HepG2 (cell line): ENCODE data around the gene ACAP3. TPM values are rescaled to one million over a fixed set of nuclear protein-coding genes. Genes with fewer than 3 reads are reported as not detected.

ENCODE experiments used
- ATAC-seq: fragments of 200-7000 bp; cut with Tn5 transposase; 3 replicates; pipeline ENCODE4 v1.9.1; 2020; ENCODE audit warnings: mild to moderate bottlenecking, moderate library complexity
- BruUV-seq: library from RNA; stranded (reverse); fragments of 400-500 nt; replicated peaks from 2 replicates; lab custom pipeline; 2021; lab: Mats Ljungman, UMichigan
- CTCF ChIA-PET: fragments of 300-600 bp; formaldehyde crosslinking; extraction: SDS; loops from one replicate; lab custom pipeline; 2021; ENCODE audit warnings: low total read pairs, inconsistent platforms, low intra/inter-chr PET ratio; lab: Yijun Ruan, JAX
- POLR2A ChIA-PET: fragments of 350-600 bp; sonication (Branson Sonifier 250); formaldehyde crosslinking; loops from one replicate; lab custom pipeline; 2020; ENCODE audit warnings: antibody characterized with exemption, inconsistent platforms; lab: Yijun Ruan, JAX
- DNase-seq: peaks from one replicate; pipeline ENCODE4 v3.0.0-alpha.2; 2015; ENCODE audit warnings: low spot score
- FAIRE-seq: peaks from 3 replicates; lab custom pipeline; 2011; peaks lifted over from hg19 to GRCh38; lab: Jason Lieb, UNC
- H2AFZ ChIP-seq: one replicate; pipeline ENCODE4 v1.6.1; 2011; ENCODE audit warnings: low read length, inconsistent platforms
- H3K27ac ChIP-seq: fragments of 300-600 bp; 3 replicates; pipeline ENCODE4 v1.8.0; 2011; ENCODE audit warnings: mixed run types, mild to moderate bottlenecking, mixed read lengths, low read length, inconsistent platforms; ENCODE audit not compliant: insufficient read depth; ENCODE audit errors: extremely low read length
- H3K27me3 ChIP-seq, 2 experiments: fragments of 200-600 bp in 1 of 2; 2 replicates in 1 of 2; 3 replicates in 1 of 2; pipeline versions ENCODE4 v1.6.0 to v1.8.0; 2011; ENCODE audit warnings: low read length in 2 of 2, mild to moderate bottlenecking in 2 of 2, moderate library complexity in 2 of 2, inconsistent platforms in 1 of 2; ENCODE audit not compliant: insufficient read depth in 2 of 2, control insufficient read depth in 1 of 2
- H3K36me3 ChIP-seq, 2 experiments: fragments of 200-600 bp in 1 of 2; replicated peaks in 1 of 2; 2 replicates in 1 of 2; 3 replicates in 1 of 2; pipeline versions ENCODE4 v1.5.1 to v1.8.0; 2011; ENCODE audit warnings: low read length in 2 of 2, inconsistent platforms in 1 of 2; ENCODE audit not compliant: insufficient read depth in 2 of 2, control insufficient read depth in 1 of 2
- H3K4me1 ChIP-seq: 2 replicates; pipeline ENCODE4 v1.5.1; 2012; ENCODE audit warnings: low read length, inconsistent platforms; ENCODE audit not compliant: insufficient read depth
- H3K4me2 ChIP-seq: 2 replicates; pipeline ENCODE4 v1.6.0; 2011; ENCODE audit warnings: low read depth, low read length, inconsistent platforms
- H3K4me3 ChIP-seq, 3 experiments: fragments of 200-600 bp in 1 of 3; sonication (generic), shearing (Covaris generic) in 1 of 3; replicated peaks in 1 of 3; 2 replicates each; pipeline ENCODE4 v1.5.1; 2011 to 2016; ENCODE audit warnings: low read length in 3 of 3, inconsistent platforms in 2 of 3, low read depth in 2 of 3, mild to moderate bottlenecking in 2 of 3, control low read depth in 1 of 3, mixed read lengths in 1 of 3; ENCODE audit not compliant: insufficient read depth in 1 of 3
- H3K79me2 ChIP-seq: one replicate; pipeline ENCODE4 v1.6.1; 2011; ENCODE audit warnings: low read length, inconsistent platforms; ENCODE audit not compliant: insufficient read depth
- H3K9ac ChIP-seq: 2 replicates; pipeline ENCODE4 v1.6.0; 2011; ENCODE audit warnings: mild to moderate bottlenecking, low read depth, low read length, inconsistent platforms; ENCODE audit not compliant: insufficient read depth
- H3K9me3 ChIP-seq: 2 replicates; pipeline ENCODE4 v1.5.1; 2012; ENCODE audit warnings: mild to moderate bottlenecking, low read length
- H4K20me1 ChIP-seq: 2 replicates; pipeline ENCODE4 v1.6.0; 2011; ENCODE audit warnings: inconsistent platforms, mild to moderate bottlenecking, low read length, moderate library complexity; ENCODE audit not compliant: insufficient read depth
- AGO2 ChIP-seq: fragments of 200-400 bp; formaldehyde crosslinking; optimal IDR thresholded peaks from 2 replicates; pipeline ENCODE3; 2017; ENCODE audit warnings: mild to moderate bottlenecking, low read depth, low read length, moderate library complexity
- CAMTA2 ChIP-seq: sonication (generic); formaldehyde crosslinking; IDR thresholded peaks from 2 replicates; pipeline ENCODE4 v1.4.0; 2020; ENCODE audit warnings: mild to moderate bottlenecking, missing genetic modification reagents, borderline replicate concordance
- CENPX ChIP-seq: sonication (generic); formaldehyde crosslinking; IDR thresholded peaks from 2 replicates; pipeline ENCODE4 v1.9.0; 2021; ENCODE audit warnings: mild to moderate bottlenecking, missing genetic modification reagents, moderate library complexity
- CHCHD3 ChIP-seq: sonication (generic); formaldehyde crosslinking; IDR thresholded peaks from 2 replicates; pipeline ENCODE4 v1.8.0; 2022; ENCODE audit warnings: mild to moderate bottlenecking, missing genetic modification reagents, moderate library complexity
- CREB3 ChIP-seq: sonication (generic); formaldehyde crosslinking; IDR thresholded peaks from 2 replicates; pipeline ENCODE4 v1.5.0; 2020; ENCODE audit warnings: missing genetic modification reagents
- FOSL2 ChIP-seq: sonication (generic); formaldehyde crosslinking; IDR thresholded peaks from 2 replicates; pipeline ENCODE4 v1.4.0; 2020; ENCODE audit warnings: missing genetic modification reagents
- KLF12 ChIP-seq: sonication (generic); formaldehyde crosslinking; IDR thresholded peaks from 2 replicates; pipeline ENCODE4 v1.4.0; 2020; ENCODE audit warnings: missing genetic modification reagents, borderline replicate concordance
- SALL2 ChIP-seq: sonication (generic); formaldehyde crosslinking; IDR thresholded peaks from 2 replicates; pipeline ENCODE4 v1.8.1; 2023; ENCODE audit warnings: mild to moderate bottlenecking, missing genetic modification reagents, inconsistent platforms
- ZNF253 ChIP-seq: sonication (generic); formaldehyde crosslinking; IDR thresholded peaks from 2 replicates; pipeline ENCODE4 v1.8.0; 2022; ENCODE audit warnings: mild to moderate bottlenecking, missing genetic modification reagents, borderline replicate concordance
- ZNF567 ChIP-seq: sonication (generic); formaldehyde crosslinking; IDR thresholded peaks from 2 replicates; pipeline ENCODE4 v1.8.1; 2023; ENCODE audit warnings: mild to moderate bottlenecking, missing genetic modification reagents, borderline replicate concordance
- ZNF776 ChIP-seq: sonication (generic); formaldehyde crosslinking; IDR thresholded peaks from 2 replicates; pipeline ENCODE4 v1.4.0; 2020; ENCODE audit warnings: mild to moderate bottlenecking, missing genetic modification reagents
- WGBS: methylation state at CpG from one replicate; pipeline ENCODE4 v1.1.6; 2017; ENCODE audit warnings: low lambda C conversion rate; 5-methylcytosine and 5-hydroxymethylcytosine counted together
- in situ Hi-C: cut with HindIII; loops from 2 replicates; pipeline ENCODE4 v1.10.0; 2017; ENCODE audit warnings: low pct_unique_long_range_greater_than_20kb; ENCODE audit not compliant: extremely low pct_ligation_motif_present
- intact Hi-C: fragments of 100-400 bp; cut with micrococcal nuclease; formaldehyde crosslinking; loops from one replicate; pipeline ENCODE4 v1.10.0; 2022; ENCODE audit not compliant: unreplicated experiment
- polyA plus RNA-seq, 8 experiments: library from polyadenylated mRNA; depleted of rRNA in 3 of 8; stranded (reverse) in 7 of 8; unstranded in 1 of 8; fragments of >200 nt; fragmentation: Illumina TruSeq in 4 of 8; extraction: Trizol in 4 of 8; gene quantifications; 2 replicates each; pipeline versions ENCODE4 v1.2.1 to v1.2.3, GENCODE V29; 2011 to 2016; ENCODE audit warnings: low read depth in 4 of 8, missing spikeins in 1 of 8, mixed read lengths in 1 of 8; ENCODE audit not compliant: insufficient read depth in 1 of 8
- total RNA-seq, 5 experiments: library from RNA; depleted of rRNA; stranded (reverse); fragments of >200 nt; fragmentation: Illumina TruSeq; extraction: Trizol; gene quantifications; 2 replicates each; pipeline ENCODE4 v1.2.3, GENCODE V29; 2016; ENCODE audit warnings: low read depth in 1 of 5
- TF ChIP-seq, protein P1 (sequence below): sonication (generic); formaldehyde crosslinking; IDR thresholded peaks from 2 replicates; pipeline ENCODE4 v1.4.0; 2020; ENCODE audit warnings: missing genetic modification reagents, low read depth, mild to moderate bottlenecking, borderline replicate concordance
- TF ChIP-seq, protein P2 (sequence below), 2 experiments: sonication (generic) in 1 of 2; formaldehyde crosslinking in 1 of 2; IDR thresholded peaks; 2 replicates each; pipeline versions ENCODE4 v1.4.0 to v1.6.1; 2018 to 2020; ENCODE audit warnings: missing genetic modification reagents in 2 of 2, borderline replicate concordance in 1 of 2, low read depth in 1 of 2, mild to moderate bottlenecking in 1 of 2, missing biosample characterization in 1 of 2
- TF ChIP-seq, protein P3 (sequence below): sonication (generic); formaldehyde crosslinking; IDR thresholded peaks from 2 replicates; pipeline ENCODE4 v1.5.0; 2020; ENCODE audit warnings: missing genetic modification reagents
- TF ChIP-seq, protein P4 (sequence below): IDR thresholded peaks from 2 replicates; pipeline ENCODE4 v1.6.1; 2018; ENCODE audit warnings: missing genetic modification reagents, mild to moderate bottlenecking, missing compliant biosample characterization

The ACAP3 gene
- total and polyA plus RNA-seq, 2 of the 13 experiments (the other 11 are each of a cell fraction or from before 2014, with no cell fraction given) = 29.4 to 50.8 TPM

DNA sequence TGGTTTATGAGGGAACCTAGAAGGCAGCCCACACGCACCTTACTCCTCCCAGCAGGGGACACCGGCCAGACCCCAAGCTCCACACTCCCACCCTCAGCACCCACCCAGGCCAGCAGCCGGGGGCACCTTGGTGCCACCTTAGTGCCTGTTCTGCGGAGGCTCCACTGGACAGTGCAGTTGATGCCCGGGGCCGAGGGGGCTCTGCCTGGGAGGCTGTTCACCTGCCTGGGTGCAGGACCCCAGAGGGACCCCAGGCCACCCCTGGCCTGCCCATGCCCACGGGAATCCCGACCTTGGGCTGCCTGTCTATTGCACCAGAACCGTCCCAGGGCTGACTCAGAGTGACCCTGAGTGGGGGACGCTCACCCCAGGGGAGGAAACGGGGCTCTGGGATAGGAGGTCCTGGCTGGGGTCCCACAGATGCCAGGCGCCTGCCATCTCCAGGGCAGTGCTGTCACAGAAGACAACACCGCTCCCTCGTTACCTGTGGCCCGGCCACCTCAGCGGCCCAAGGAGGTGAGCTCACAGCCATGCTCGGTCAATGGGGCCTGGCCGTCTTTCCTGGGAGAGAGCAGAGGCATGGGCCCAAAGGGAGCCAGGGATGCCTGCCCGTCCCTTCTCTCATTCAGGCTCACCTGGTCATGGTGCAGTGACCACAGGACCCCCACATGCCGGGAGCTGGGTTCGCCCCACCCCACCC, 26.8 kb downstream of the ACAP3 start:
- Histone ChIP-seq H3K79me2 (no peaks in the 10 kb centered on the region), H3K36me3 (no peaks in the 10 kb centered on the region), H3K27me3 (peaks cover 0 to 2% of the 10 kb centered on the region in 2 experiments; a peak in 1 of 5 replicates), H2AFZ (no peak overlapping the region), H3K4me2 (peak overlapping the region; percentile 82), H3K27ac (peak overlapping the region; percentile 73), H3K4me3 (peak overlapping the region in 1 of 3 experiments; percentile 59; a peak in 2 of 6 replicates), H4K20me1 (no peaks in the 10 kb centered on the region), H3K9ac (peak overlapping the region; percentile 48; the same call in 1 of the 2 replicates), H3K9me3 (no peaks in the 10 kb centered on the region), H3K4me1 (peaks cover 50% of the 10 kb centered on the region)
- ATAC-seq (peak; percentile 17), FAIRE-seq (no peak), DNase-seq (no peak)
- whole genome bisulfite sequencing = 60% methylated on average over 7 of the region's 21 CpGs
- in situ Hi-C loops (no loop called here), intact Hi-C loops (no loop called here)
- BruUV-seq = no TSS peak
- CTCF ChIA-PET = no interaction called here
- POLR2A ChIA-PET = interaction anchor here (1.0 to 1.5 kb wide), 5 partner anchors 7 to 156 kb away, joined by 3 to 7 read pairs (median 6); partner anchors contain the start of gene UBE2J2
- TF ChIP-seq KLF12 (CRISPR knock-in tag) (no peak), CREB3 (no peak), SALL2 (CRISPR knock-in tag) (0 out of 2 replicates have a peak, but pooled peaks have one; percentile 3), ZNF567 (CRISPR knock-in tag) (no peak), AGO2 (peak; percentile 26), FOSL2 (CRISPR knock-in tag) (peak; percentile 50), ZNF776 (CRISPR knock-in tag) (peak; percentile 24; the same call in 1 of the 2 replicates), ZNF253 (0 out of 2 replicates have a peak, but pooled peaks have one; percentile 47), CHCHD3 (CRISPR knock-in tag) (0 out of 2 replicates have a peak, but pooled peaks have one; percentile 23), CENPX (CRISPR knock-in tag) (no peak), CAMTA2 (CRISPR knock-in tag) (0 out of 2 replicates have a peak, but pooled peaks have one; percentile 54)
- TF ChIP-seq, protein P1, sequence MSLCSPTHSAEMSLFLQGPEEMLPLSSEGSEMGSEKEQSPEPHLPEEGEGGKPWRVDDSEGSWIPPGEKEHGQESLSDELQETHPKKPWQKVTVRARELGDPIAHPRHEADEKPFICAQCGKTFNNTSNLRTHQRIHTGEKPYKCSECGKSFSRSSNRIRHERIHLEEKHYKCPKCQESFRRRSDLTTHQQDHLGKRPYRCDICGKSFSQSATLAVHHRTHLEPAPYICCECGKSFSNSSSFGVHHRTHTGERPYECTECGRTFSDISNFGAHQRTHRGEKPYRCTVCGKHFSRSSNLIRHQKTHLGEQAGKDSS = no peak
- TF ChIP-seq, protein P2, sequence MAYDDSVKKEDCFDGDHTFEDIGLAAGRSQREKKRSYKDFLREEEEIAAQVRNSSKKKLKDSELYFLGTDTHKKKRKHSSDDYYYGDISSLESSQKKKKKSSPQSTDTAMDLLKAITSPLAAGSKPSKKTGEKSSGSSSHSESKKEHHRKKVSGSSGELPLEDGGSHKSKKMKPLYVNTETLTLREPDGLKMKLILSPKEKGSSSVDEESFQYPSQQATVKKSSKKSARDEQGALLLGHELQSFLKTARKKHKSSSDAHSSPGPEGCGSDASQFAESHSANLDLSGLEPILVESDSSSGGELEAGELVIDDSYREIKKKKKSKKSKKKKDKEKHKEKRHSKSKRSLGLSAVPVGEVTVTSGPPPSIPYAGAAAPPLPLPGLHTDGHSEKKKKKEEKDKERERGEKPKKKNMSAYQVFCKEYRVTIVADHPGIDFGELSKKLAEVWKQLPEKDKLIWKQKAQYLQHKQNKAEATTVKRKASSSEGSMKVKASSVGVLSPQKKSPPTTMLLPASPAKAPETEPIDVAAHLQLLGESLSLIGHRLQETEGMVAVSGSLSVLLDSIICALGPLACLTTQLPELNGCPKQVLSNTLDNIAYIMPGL (CRISPR knock-in tag; IDR thresholded peaks at IDR 0.05; ENCODE audit: borderline replicate concordance in 1 of 2, low read depth in 1 of 2) = no peak
- TF ChIP-seq, protein P3, sequence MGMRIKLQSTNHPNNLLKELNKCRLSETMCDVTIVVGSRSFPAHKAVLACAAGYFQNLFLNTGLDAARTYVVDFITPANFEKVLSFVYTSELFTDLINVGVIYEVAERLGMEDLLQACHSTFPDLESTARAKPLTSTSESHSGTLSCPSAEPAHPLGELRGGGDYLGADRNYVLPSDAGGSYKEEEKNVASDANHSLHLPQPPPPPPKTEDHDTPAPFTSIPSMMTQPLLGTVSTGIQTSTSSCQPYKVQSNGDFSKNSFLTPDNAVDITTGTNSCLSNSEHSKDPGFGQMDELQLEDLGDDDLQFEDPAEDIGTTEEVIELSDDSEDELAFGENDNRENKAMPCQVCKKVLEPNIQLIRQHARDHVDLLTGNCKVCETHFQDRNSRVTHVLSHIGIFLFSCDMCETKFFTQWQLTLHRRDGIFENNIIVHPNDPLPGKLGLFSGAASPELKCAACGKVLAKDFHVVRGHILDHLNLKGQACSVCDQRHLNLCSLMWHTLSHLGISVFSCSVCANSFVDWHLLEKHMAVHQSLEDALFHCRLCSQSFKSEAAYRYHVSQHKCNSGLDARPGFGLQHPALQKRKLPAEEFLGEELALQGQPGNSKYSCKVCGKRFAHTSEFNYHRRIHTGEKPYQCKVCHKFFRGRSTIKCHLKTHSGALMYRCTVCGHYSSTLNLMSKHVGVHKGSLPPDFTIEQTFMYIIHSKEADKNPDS (CRISPR knock-in tag) = 0 out of 2 replicates have a peak, but pooled peaks have one; percentile 5
- TF ChIP-seq, protein P4, sequence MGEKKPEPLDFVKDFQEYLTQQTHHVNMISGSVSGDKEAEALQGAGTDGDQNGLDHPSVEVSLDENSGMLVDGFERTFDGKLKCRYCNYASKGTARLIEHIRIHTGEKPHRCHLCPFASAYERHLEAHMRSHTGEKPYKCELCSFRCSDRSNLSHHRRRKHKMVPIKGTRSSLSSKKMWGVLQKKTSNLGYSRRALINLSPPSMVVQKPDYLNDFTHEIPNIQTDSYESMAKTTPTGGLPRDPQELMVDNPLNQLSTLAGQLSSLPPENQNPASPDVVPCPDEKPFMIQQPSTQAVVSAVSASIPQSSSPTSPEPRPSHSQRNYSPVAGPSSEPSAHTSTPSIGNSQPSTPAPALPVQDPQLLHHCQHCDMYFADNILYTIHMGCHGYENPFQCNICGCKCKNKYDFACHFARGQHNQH (CRISPR knock-in tag) = no peak
